Mucosa of stomach (tissue), 1 donor: ENCODE results near the gene M1AP.

ENCODE experiments used
- H3K27me3 ChIP-seq: one replicate; pipeline ENCODE4 v1.7.0; 2013; ENCODE audit warnings: mild to moderate bottlenecking, low read length; ENCODE audit not compliant: control insufficient read depth, insufficient read depth
- H3K36me3 ChIP-seq: one replicate; pipeline ENCODE4 v1.7.0; 2013; ENCODE audit warnings: low read length; ENCODE audit not compliant: control insufficient read depth, insufficient read depth
- H3K4me1 ChIP-seq: one replicate; pipeline ENCODE4 v1.7.0; 2013; ENCODE audit warnings: mild to moderate bottlenecking, low read length; ENCODE audit not compliant: control insufficient read depth, insufficient read depth
- H3K4me3 ChIP-seq: one replicate; pipeline ENCODE4 v1.7.0; 2013; ENCODE audit warnings: low read length
- H3K9ac ChIP-seq: one replicate; pipeline ENCODE4 v1.7.0; 2013; ENCODE audit warnings: mild to moderate bottlenecking, low read length, moderate library complexity
- H3K9me3 ChIP-seq: one replicate; pipeline ENCODE4 v1.7.0; 2013; ENCODE audit warnings: mild to moderate bottlenecking, low read length, moderate library complexity; ENCODE audit not compliant: control insufficient read depth
- donor health status: Pancreatic carcinoma.

M1AP gene

DNA sequence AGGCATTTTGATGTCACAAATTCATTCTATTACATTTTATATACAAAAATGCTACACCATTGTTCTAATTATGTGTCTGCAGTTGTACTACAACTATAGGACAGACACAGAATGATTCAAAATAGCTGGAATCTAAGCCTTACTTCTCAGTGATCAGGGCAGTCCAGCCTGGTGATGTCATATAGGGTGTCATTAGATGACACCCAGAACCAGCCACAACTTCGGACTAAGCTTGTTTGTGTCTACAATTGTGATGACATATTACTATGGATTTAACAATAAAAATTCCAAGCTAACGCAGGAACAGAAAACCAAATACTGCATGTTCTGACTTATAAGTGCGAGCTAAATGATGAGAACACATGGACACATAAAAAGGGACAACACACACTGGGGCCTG, 31.0 kb downstream of the M1AP start:
- no peaks in the 10 kb centered on the region for H3K4me1 ChIP-seq
- peaks cover 4% of the 10 kb centered on the region for H3K27me3 ChIP-seq
- H3K36me3 ChIP-seq: no peaks in the 10 kb centered on the region
- H3K9me3 ChIP-seq: no peaks in the 10 kb centered on the region
- H3K4me3 ChIP-seq: no peak overlapping the region
- no peak overlapping the region for H3K9ac ChIP-seq

DNA sequence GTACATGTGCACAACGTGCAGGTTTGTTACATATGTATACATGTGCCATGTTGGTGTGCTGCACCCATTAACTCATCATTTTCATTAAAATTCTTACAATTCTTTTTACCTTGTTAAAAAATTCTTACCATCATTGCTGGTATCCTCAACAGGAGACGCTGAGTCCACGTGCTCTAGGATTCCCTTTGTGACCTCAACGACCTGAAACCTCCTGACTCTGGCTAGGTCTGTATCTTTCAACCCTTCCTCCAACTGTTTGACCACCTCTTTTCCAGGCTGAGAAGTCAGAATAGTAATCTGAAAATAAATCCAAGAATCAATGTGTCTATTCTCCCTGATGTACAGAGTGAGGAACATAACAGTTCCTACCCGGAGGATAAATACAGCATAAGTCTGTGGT, 41.2 kb downstream of the M1AP start:
- Histone ChIP-seq H3K9ac (no peak overlapping the region), H3K9me3 (no peaks in the 10 kb centered on the region), H3K27me3 (no peaks in the 10 kb centered on the region)

DNA sequence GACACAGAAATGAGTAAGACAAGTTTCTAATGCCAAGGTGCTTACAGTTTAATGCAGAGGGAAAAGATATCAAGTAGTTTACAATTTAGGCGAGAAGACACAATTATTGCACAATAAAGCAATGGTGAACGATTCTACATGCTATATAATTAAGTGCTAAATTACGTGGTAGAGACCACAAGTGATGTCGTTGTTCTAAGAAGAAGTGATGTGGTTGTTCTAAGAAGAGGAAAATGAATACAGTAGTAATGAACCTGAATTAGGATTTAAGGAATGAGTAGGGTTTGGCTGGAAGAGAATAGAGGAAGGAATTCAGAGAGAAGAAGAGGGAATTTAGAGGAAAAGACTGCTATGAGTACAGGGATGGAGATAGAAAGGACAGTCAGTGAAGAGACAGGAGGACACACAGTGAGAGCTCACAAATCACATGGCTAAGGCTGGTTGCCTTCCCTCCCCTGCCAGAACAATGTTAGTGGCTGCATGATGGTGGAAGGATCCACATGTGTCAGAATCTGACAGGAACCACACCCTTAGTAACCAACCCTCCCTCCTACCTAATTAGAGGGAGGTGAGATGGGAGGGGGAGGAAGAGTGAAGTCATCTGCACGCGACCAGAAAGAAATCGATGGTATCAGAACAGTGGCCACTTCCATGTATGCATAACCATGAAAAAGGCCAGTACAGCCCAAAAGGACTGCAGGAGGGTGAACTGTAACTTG, 44.7 kb downstream of the M1AP start:
- Histone ChIP-seq H3K9me3 (no peaks in the 10 kb centered on the region), H3K9ac (no peak overlapping the region), H3K36me3 (no peaks in the 10 kb centered on the region), H3K4me1 (no peaks in the 10 kb centered on the region), H3K4me3 (no peak overlapping the region), H3K27me3 (no peaks in the 10 kb centered on the region)

More for the DNA sequence above, 41.2 kb downstream of the M1AP start:
- Histone ChIP-seq H3K4me3 (no peak overlapping the region), H3K36me3 (no peaks in the 10 kb centered on the region), H3K4me1 (no peaks in the 10 kb centered on the region)

DNA sequence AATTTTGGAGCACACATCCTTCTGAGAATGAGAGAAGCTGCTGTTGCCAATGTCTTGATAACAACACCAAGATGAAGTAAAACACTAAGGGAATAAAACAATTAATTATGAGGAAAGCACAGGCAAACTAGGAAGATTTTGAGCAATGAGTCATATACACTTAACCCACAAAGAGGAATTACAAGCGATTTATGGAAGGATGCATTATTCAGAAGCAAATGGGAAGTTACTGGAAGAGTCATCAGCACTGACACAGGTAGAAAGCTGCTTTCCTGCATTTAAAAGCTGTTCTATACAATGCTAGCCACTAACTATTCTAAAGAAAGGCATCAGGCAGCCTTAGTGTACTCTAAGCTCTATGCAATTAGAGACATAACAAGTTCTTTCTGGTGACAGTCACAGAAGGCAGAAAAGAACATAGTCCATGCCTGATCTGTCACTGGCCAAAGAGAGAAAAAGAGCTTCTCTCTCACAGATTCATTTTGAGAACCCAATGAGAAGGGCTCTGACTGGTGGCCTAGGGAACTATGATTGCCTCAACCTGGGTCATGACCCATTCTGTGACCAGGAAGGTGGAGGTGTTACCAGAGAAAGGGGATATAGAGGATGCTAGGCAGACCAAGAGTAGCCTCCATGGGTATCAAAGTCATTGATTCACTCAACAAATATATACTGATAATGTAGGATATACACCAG, 45.4 kb downstream of the M1AP start:
- Histone ChIP-seq H3K9ac (no peak overlapping the region), H3K4me1 (no peaks in the 10 kb centered on the region), H3K9me3 (no peaks in the 10 kb centered on the region), H3K4me3 (no peak overlapping the region), H3K27me3 (no peaks in the 10 kb centered on the region), H3K36me3 (no peaks in the 10 kb centered on the region)

DNA sequence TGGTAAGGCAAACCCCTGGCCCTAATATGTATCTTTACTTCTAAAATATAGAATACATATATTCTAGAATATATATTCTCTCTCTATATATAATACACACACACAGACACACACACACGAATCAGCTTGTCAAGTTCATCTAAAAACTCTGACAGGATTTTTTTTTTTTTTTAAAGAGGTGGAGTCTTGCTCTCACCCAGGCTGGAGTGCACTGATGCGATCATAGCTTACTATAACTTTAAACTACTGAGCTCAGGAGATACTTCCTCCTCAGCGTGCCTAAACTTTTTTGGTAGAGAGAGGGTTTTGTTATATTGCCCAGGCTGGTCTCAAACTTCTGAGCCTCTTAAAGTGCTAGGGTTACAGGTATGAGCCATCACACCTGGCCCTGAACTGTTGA, 48.5 kb downstream of the M1AP start:
- H3K9me3 ChIP-seq: no peaks in the 10 kb centered on the region
- no peaks in the 10 kb centered on the region for H3K4me1 ChIP-seq
- no peak overlapping the region for H3K4me3 ChIP-seq
- no peaks in the 10 kb centered on the region for H3K36me3 ChIP-seq
- H3K9ac ChIP-seq: no peak overlapping the region
- no peaks in the 10 kb centered on the region for H3K27me3 ChIP-seq

DNA sequence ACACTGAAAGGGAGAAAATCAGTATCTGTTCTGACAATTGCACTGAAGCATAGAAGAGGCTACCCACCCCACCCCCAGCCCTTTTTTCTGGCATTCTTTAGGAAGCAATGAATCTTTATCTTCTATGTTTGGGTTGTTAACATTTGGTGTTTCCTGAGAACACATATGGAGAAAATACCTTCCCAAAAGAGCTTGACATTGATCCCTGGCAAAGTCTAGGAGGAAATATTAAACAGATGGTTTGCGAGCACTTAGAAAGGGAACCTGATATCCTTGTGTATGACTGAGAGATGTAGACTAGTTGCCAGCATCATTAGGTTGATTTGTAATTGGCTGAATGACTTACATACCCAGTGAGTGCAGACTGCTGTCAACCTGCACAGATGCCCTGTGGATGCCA, 50.7 kb downstream of the M1AP start:
- H3K27me3 ChIP-seq: peaks cover 4% of the 10 kb centered on the region
- H3K9ac ChIP-seq: no peak overlapping the region
- no peaks in the 10 kb centered on the region for H3K36me3 ChIP-seq
- H3K4me3 ChIP-seq: no peak overlapping the region
- no peaks in the 10 kb centered on the region for H3K9me3 ChIP-seq
- no peaks in the 10 kb centered on the region for H3K4me1 ChIP-seq

DNA sequence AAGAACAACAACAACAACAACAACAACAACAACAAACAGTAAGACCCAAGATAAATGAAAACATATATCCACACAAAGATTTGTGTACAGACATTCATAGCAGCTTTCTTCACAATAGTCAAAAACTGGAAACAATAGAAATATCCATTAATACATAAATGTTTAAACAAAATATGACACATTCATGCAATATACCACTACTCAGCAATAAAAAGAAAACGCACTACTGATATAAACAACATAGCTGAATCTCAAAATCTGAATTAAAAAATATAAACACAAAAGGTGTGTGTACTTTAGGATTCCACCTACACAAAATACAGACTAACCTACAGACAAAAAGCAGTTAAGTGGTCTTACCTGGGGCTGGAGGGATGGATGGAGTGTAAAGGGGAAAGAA, 51.5 kb downstream of the M1AP start:
- Histone ChIP-seq H3K9me3 (no peaks in the 10 kb centered on the region), H3K36me3 (no peaks in the 10 kb centered on the region), H3K9ac (no peak overlapping the region), H3K4me1 (no peaks in the 10 kb centered on the region), H3K4me3 (no peak overlapping the region), H3K27me3 (peaks cover 4% of the 10 kb centered on the region)

DNA sequence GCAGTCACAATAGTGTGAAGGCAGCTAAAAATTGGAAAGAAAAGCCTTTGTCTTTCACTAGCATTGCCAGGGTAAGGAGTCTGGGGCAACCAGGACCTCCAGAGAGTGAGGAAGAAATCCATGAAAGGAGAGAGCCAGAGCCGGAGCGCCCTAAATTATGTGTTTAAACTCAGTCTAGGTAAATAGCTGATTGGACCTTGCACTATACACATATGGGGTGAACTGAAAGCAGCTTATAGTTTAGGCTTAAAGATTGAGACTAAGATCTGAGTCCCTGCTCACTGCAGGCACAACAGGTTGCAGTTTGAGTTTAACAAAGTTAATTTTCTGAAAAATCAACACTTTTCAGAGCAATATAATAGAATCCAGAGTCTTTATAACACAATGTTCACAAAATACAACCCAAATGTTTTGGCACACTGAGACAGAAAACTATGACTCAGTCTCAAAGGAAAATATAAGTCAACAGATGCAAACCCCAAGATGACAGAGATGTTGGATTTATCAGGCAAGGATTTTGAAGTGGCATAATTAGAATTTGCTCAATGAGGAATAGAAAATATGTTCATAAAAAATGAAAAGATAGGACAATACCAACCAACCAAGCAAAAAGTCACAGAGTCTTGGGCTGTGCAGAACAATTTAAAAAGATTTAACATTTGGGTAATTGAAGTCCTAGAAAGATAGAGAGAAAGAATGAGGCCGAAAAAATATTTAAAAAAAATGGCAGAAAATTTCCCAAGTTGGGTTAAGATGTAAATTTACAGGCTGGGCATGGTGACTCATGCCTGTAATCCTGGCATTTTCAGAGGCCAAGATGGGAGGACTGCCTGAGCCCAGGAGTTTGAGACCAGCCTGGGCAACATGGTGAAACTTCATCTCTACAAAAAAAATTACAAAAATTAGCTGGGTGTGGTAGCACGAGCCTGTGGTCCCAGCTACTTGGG, 54.0 kb downstream of the M1AP start:
- H3K36me3 ChIP-seq: no peaks in the 10 kb centered on the region
- no peak overlapping the region for H3K9ac ChIP-seq
- no peaks in the 10 kb centered on the region for H3K4me1 ChIP-seq
- H3K4me3 ChIP-seq: no peak overlapping the region
- H3K27me3 ChIP-seq: peaks cover 10% of the 10 kb centered on the region
- no peaks in the 10 kb centered on the region for H3K9me3 ChIP-seq

DNA sequence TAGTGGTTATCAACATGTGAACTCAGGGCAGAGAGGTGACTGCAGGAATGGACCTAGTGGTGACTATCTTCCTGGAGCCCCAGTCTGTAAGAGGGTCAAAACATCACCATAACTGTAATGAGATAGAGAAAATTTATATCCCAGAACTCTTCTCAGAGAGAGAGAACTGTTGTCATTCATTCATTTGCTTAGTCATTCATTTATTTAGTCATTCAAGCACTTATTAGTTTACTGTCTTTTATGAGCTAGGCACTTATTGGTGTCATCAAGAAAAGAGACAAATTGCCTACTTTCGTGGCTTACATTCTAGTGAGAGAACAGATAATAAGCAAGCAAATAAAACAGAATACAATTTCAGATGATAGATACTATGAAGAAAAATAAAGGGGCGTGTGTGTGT, 59.5 kb downstream of the M1AP start:
- H3K4me3 ChIP-seq: no peak overlapping the region
- H3K9me3 ChIP-seq: no peaks in the 10 kb centered on the region
- peaks cover 10% of the 10 kb centered on the region for H3K27me3 ChIP-seq
- H3K4me1 ChIP-seq: peaks cover 4% of the 10 kb centered on the region
- H3K36me3 ChIP-seq: no peaks in the 10 kb centered on the region
- H3K9ac ChIP-seq: no peak overlapping the region

DNA sequence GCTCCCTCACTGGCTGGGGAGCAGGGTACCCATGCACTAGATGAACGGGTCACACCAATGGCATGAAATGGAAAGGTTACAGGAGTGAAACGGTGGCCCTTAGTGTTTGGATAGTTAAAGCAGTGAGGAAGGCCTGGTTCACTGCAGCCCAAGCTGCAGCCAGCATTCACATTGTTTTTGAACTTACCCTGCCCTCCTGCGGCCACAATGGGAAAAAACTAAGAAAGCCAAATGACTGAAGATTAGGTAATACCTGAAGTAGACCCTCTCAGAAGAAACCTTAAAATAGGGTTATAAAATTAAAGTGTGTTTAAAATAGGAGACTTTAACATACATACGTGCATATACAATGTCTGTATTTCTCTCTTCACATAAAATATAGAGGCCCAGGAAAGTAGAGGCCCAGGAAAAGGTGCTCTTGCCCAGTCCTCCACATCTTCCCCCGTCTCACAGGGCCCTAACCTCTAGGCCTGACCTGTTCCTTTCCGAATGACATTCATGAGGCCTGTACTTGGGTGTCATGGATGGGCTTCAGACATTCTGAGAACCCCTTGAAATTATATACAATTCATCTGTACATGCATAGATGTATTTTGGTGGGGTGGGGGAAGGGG, 60.4 kb downstream of the M1AP start:
- H3K4me3 ChIP-seq: no peak overlapping the region
- H3K36me3 ChIP-seq: no peaks in the 10 kb centered on the region
- no peaks in the 10 kb centered on the region for H3K9me3 ChIP-seq
- peaks cover 6% of the 10 kb centered on the region for H3K27me3 ChIP-seq
- H3K4me1 ChIP-seq: peaks cover 4% of the 10 kb centered on the region
- no peak overlapping the region for H3K9ac ChIP-seq

DNA sequence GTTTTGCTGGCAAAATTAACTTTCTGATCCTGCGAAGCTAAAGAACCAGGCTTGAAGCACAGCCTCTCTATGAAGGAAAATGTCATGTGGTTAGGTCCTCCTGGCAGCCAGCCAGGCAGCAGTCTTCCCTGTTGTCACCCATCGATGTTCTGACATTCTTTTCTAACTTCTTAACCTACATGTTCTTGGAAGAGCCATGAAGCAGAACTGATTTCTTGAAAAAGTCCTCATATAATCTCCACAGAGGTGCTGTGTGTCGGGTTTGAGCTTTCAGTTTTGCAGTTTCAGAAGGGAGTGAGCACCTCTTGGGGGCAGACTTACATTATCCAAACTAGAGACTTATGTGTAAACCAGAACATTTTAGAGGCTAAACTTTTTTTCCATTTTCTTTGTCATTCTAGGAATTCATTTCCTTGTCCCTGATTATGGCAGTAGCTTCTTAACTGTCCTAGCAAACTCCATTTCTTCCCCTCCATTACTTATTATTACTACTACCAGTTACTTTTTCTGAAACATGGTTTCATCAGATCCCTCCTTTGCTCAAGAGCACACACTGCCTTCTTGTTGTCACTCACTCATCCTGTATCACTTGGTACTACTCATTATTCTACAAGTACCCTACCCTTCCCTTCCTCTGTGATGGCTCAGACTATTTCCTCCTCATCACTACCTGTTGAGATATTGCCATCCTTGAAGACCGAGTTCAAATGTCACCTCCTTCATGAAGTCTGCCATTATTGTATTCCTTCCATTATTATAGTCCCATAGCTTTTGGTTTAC, 62.5 kb downstream of the M1AP start:
- Histone ChIP-seq H3K4me1 (peaks cover 4% of the 10 kb centered on the region), H3K36me3 (no peaks in the 10 kb centered on the region), H3K9me3 (no peaks in the 10 kb centered on the region), H3K27me3 (peaks cover 2% of the 10 kb centered on the region), H3K9ac (no peak overlapping the region), H3K4me3 (no peak overlapping the region)
